ENCODE measurements around the gene CDC14A.

- TF ChIP-seq, protein P1, sequence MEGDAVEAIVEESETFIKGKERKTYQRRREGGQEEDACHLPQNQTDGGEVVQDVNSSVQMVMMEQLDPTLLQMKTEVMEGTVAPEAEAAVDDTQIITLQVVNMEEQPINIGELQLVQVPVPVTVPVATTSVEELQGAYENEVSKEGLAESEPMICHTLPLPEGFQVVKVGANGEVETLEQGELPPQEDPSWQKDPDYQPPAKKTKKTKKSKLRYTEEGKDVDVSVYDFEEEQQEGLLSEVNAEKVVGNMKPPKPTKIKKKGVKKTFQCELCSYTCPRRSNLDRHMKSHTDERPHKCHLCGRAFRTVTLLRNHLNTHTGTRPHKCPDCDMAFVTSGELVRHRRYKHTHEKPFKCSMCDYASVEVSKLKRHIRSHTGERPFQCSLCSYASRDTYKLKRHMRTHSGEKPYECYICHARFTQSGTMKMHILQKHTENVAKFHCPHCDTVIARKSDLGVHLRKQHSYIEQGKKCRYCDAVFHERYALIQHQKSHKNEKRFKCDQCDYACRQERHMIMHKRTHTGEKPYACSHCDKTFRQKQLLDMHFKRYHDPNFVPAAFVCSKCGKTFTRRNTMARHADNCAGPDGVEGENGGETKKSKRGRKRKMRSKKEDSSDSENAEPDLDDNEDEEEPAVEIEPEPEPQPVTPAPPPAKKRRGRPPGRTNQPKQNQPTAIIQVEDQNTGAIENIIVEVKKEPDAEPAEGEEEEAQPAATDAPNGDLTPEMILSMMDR (conservative IDR thresholded peaks at IDR 0.05; ENCODE audit: low read depth, low read length): no peak
- TF ChIP-seq EZH2 (IDR thresholded peaks at IDR 0.05; ENCODE audit: low read length, unreplicated experiment) (no peak), EZH2phosphoT487 (IDR thresholded peaks at IDR 0.05; ENCODE audit: borderline replicate concordance, low read length) (no peak)
These were observed 178.7 kb downstream of the CDC14A start for GRCh38 chr1:100530880-100531487.
